ENCODE measurements around the gene UBA52. TPM values are rescaled to one million over a fixed set of nuclear protein-coding genes. Genes with fewer than 3 reads are reported as not detected.

Gene UBA52
- total and polyA plus RNA-seq, 2 of the 8 experiments (the other 6 are each of a cell fraction or from before 2014, with no cell fraction given) = 1,340 to 5,409 TPM

- Histone ChIP-seq H3K56ac (replicated peaks; ENCODE audit: insufficient read length, low read depth, low read length) (no peak overlapping the region), H3K9ac (replicated peaks in 1 of 4; ENCODE audit: extremely low read depth in 1 of 4, low read depth in 3 of 4, low read length in 3 of 4) (no peak overlapping the region), H2AFZ (ENCODE audit: low read length) (no peak overlapping the region), H3K18ac (ENCODE audit: extremely low read depth, low read length) (no peak overlapping the region), H3K23ac (ENCODE audit: insufficient read length) (no peak overlapping the region), H4K8ac (ENCODE audit: extremely low read depth, insufficient read depth, low read length) (no peak overlapping the region), H3K9me3 (ENCODE audit: insufficient read depth in 2 of 2, low read depth in 1 of 2, low read length in 1 of 2) (no peaks in the 10 kb centered on the region), H3K14ac (ENCODE audit: insufficient read length) (no peak overlapping the region), H3K4me3 (ENCODE audit: extremely low read depth in 1 of 4, insufficient read depth in 2 of 4, low read depth in 3 of 4, low read length in 4 of 4) (peak overlapping the region in 1 of 4 experiments; percentile 53; a peak in 2 of 8 replicates), H3K4ac (replicated peaks; ENCODE audit: insufficient read length, low read depth, low read length) (peak overlapping the region; percentile 38), H2BK5ac (ENCODE audit: low read depth, low read length) (no peak overlapping the region), H2AK5ac (ENCODE audit: low read depth, low read length) (no peak overlapping the region), H3K23me2 (ENCODE audit: low read depth, low read length) (peaks cover 6% of the 10 kb centered on the region; the same call in 1 of the 2 replicates), H4K20me1 (replicated peaks in 1 of 2; ENCODE audit: control insufficient read depth in 1 of 2, insufficient read depth in 2 of 2, low read length in 2 of 2) (peaks cover 0 to 11% of the 10 kb centered on the region in 2 experiments), H3K36me3 (ENCODE audit: control insufficient read depth in 2 of 4, insufficient read depth in 4 of 4, low read length in 3 of 4) (peaks cover 0 to 14% (median 0%) of the 10 kb centered on the region in 4 experiments; a peak in 1 of 8 replicates), H3K27me3 (replicated peaks in 1 of 4; ENCODE audit: control insufficient read depth in 3 of 4, extremely low read depth in 1 of 4, insufficient read depth in 3 of 4, low read length in 3 of 4) (peaks cover 65 to 82% (median 80%) of the 10 kb centered on the region in 4 experiments), H3K79me1 (ENCODE audit: low read depth, low read length) (no peaks in the 10 kb centered on the region), H3K79me2 (ENCODE audit: control insufficient read depth in 1 of 2, insufficient read depth in 2 of 2, low read length in 2 of 2) (no peaks in the 10 kb centered on the region), H3K27ac (ENCODE audit: low read depth, low read length) (no peak overlapping the region), H2BK120ac (replicated peaks; ENCODE audit: low read depth, low read length) (no peak overlapping the region), H4K91ac (replicated peaks; ENCODE audit: insufficient read length, low read length) (no peak overlapping the region), H3K4me1 (replicated peaks in 1 of 4; ENCODE audit: control insufficient read depth in 3 of 4, insufficient read depth in 4 of 4, low read length in 3 of 4) (peaks cover 20 to 34% (median 25%) of the 10 kb centered on the region in 4 experiments), H2BK20ac (ENCODE audit: low read length) (no peak overlapping the region), H2BK12ac (ENCODE audit: low read depth, low read length) (no peak overlapping the region), H4K5ac (ENCODE audit: insufficient read length, low read depth, low read length) (no peak overlapping the region), H3K4me2 (ENCODE audit: insufficient read depth in 1 of 2, low read depth in 2 of 2, low read length in 2 of 2) (peak overlapping the region in 1 of 2 experiments; percentile 63; a peak in 3 of 4 replicates), H2BK15ac (ENCODE audit: low read length) (no peak overlapping the region)
- ChIA-PET CTCF (ENCODE audit: partially characterized antibody) (interaction anchor here (0.8 to 3.5 kb wide), 6 partner anchors 8 to 242 kb away, joined by 3 to 31 read pairs (median 4); partner anchors contain the start of genes REX1BD and TMEM59L), POLR2A (ENCODE audit: partially characterized antibody) (interaction anchor here (0.6 to 3.3 kb wide), 5 partner anchors 11 to 217 kb away, joined by 3 to 23 read pairs (median 4); partner anchors contain the start of gene REX1BD)
- WGBS, 2 experiments (ENCODE audit: extremely low coverage in 1 of 2, insufficient coverage in 1 of 2, insufficient read length in 1 of 2, insufficient replicate concordance in 2 of 2, low coverage in 1 of 2, low lambda C conversion rate in 2 of 2, missing lambda C conversion rate in 1 of 2) = 12% methylated on average over 9 of the region's 10 CpGs; no CpG with 5 or more reads in 1 of the 2 experiments
- DNase-seq (ENCODE audit: low read depth in 1 of 2, low spot score in 2 of 2) (no peak), FAIRE-seq (no peak)
- no peak for TF ChIP-seq KDM4A (IDR thresholded peaks at IDR 0.05; ENCODE audit: low read depth, low read length, severe bottlenecking)
- TF ChIP-seq FOSL1 (IDR thresholded peaks at IDR 0.05; ENCODE audit: insufficient read depth, low read depth, low read length) = no peak
- TF ChIP-seq SIX5 (IDR thresholded peaks at IDR 0.05; ENCODE audit: low read depth, low read length) = no peak
- no peak for TF ChIP-seq TCF12 (IDR thresholded peaks at IDR 0.05; ENCODE audit: low read depth, low read length)
- TF ChIP-seq KDM1A (IDR thresholded peaks at IDR 0.05; ENCODE audit: borderline replicate concordance, low read length) = no peak
- no peak for TF ChIP-seq SIN3A (conservative IDR thresholded peaks at IDR 0.05 in 1 of 2, IDR thresholded peaks at IDR 0.05 in 1 of 2; ENCODE audit: low read depth in 1 of 2, low read length in 2 of 2)
- no peak for TF ChIP-seq USF2 (IDR thresholded peaks at IDR 0.05; ENCODE audit: low read length)
- TF ChIP-seq RXRA (IDR thresholded peaks at IDR 0.05; ENCODE audit: insufficient read depth, low read depth, low read length) = no peak
- no peak for TF ChIP-seq CTCF (IDR thresholded peaks at IDR 0.05; ENCODE audit: control extremely low read depth in 1 of 3, insufficient read depth in 1 of 3, low read depth in 1 of 3, low read length in 3 of 3)
- TF ChIP-seq JUND (IDR thresholded peaks at IDR 0.05; ENCODE audit: low read length) = no peak
These were observed 33.1 kb downstream of the UBA52 start for GRCh38 chr19:18604820-18605159.
